SKM-1 treated with dmso at 0.1 percent for 144 hours (cell line): ENCODE results near the gene PHF24.
A peak's percentile ranks its signal among the peaks of the same experiment; 100 is the strongest.

Source experiments
- DNase-seq: peaks from one replicate; lab custom pipeline; 2025; ENCODE audit not compliant: unreplicated experiment; lab: John Stamatoyannopoulos, UW

PHF24 gene

DNA sequence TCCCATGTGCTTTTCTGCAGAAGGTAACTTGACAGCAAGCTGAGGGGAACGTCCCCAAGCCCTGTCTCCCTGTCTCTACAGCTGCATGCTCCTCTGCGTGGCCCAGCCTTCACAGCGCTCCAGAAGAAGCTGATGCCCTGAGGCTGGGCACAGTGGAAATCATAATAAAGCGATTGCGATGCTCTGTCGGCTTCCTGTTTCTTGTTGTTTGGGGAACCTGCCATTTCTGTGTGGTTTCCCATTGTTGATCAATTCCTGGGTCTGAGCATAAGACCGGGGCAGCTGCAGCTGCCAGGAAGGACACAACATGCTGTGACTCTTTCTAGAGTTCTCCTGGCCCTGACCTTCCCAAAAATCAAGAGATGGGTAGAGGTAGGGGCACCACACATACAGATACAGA, 24.3 kb downstream of the PHF24 start:
- peak; percentile 76 for DNase-seq

DNA sequence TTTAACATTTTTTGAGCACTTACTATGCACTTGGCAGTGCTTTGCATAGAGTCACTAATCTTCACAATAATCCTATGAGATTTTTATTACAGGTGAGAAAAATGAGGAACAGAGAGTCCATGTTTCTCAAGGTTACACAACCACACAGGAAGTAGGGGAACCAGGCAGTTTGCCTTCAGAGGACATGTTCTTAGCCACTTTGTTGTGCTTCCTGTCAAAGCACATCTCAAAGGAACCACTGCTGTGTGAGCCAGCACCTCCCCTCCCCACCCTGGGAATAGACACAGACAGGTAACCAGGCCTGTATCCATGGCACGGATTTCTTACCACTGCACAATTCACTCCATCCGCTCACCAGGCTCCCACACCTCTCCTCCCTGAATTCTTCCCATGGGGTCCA, 25.1 kb downstream of the PHF24 start:
- peak; percentile 35 for DNase-seq

DNA sequence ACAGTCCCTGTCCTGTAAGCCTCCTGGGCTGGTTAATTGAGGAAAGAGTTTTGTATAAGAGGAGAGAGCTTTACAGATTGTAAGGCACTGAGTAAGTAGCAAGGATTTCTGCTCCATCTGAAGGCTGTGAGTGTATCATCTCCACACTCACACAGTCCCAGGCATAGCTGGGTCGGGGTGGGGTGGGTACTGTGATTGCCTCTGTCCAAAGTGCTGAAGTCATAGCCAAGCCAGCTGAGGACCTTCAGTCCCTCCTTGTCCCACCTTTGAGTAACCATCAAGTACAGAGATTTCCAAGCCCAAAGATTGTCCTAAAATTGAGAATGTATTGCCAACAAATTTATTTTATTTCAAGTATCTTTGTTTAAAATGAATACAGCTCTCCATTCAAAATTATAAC, 26.0 kb downstream of the PHF24 start:
- DNase-seq = no peak

DNA sequence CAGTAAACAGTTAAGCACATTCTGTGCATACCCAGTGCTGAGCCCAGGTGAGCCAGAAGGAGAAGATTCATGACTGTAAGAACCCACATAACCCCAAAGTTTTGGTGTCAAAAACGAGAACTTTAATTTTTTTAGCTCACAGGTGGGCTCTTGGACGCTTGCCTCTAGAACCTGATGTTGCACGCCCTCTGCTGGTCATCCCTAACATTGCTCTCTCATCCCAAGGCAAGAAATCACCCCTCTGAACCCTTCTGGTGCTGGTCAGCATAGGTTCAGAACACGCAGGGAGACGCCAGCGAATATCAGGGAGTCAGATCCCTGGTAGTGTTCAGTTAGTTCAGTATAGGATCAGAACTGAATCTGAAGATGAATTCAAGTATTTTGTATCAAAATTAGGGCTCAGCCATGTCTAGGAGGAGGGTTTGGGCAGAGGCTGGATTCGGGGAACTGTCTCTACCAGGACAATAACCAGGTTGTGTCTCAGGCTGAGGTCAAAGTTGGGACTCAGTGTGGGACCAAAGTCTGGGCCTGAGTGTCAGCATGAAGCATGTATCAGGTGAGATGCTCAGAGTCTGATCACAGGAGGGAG, 27.3 kb downstream of the PHF24 start:
- peak; percentile 38 for DNase-seq

DNA sequence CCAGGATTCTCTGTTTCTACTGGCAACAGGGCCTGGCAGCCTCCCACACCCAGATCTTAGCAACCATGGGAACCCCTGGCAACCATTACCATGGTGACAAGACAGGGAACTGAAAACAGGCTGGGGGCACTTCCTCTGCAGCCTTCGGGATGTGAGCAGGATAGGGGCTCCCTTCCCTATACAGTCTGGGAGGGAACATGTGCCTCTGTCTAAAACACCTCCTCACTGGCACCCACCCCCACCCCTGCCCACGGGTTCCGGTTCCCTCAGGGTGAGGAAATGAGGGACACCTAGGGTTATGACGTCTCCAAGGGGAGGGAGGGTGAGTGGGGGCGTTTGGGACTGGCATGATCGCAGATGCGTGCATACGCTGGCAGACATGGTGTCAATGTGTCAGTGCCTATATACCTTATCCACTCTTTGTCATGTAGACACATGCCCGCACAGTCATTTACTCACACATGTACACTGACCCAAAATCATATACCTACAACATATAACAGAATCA, 28.5 kb downstream of the PHF24 start:
- DNase-seq = peak; percentile 55

DNA sequence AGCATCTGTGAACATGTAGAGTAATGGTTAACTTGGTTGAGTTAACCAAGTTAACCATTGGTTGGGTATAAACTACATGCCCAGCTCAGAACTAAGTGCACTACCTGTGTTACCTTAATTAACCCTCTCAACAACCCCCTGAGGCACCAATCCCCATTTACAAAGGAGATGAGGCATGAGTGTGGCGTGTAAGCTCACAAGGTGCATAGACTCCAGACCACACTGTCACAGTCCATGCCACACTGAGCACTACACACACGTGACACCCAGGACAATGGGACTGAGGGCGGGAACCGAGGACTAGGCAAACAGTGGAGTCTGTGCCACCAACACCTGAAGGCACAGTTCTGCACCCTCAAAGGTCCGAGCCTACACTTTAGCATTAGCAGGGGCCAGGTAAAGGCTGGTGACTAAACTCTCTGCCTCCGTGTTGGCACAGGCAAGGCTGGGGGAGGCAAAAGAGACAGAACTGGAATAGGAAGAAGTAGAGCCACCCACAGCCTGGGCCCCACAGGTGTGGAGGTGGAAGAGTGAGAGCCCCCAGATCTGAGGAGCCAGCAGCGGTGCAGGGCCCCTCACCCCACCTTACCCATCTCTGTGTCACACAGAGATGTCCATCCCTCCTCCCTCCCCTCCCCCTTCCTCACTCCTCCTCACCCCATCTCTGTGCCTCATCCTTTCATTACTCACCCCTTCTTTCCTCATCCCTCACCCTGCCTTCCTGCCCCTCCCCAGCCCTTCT, 29.2 kb downstream of the PHF24 start:
- no peak for DNase-seq

DNA sequence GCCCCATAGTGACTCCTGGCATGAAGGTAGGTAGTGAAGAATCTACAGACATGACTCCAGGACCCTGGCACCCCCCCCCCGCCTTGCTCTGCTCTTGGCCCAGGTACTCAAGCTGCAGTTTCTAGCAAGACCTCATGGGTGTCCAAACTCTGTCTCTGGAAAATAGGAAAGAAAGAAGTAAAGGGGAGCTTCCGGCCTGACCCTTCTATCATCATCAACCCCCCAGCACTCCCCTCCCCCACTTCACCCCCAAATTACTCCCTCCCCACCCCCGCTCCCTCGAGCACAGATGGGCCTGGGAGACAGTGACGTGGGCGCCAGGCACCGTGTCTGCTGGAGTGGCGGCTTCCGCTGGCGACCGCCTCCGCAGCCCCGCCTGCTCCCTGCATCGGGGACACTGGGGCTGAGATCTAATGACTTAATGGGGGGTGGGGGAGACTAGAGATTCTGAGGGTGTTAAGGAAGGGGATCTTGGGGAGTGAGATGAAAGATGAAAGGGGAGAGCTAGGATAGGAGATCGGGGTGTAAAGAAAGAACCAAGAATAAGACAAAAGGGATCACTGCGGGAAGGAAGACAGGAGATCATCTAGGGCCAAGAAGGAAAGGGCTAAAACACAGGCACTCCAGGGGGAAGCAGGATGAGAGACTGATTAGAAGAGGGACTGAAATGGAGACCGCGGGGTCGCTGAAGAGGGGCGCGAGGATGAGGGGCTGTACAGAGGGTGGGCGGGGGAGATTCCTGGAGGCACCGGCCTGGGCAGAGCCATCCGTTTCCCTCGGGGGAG, 30.3 kb downstream of the PHF24 start:
- DNase-seq = no peak

DNA sequence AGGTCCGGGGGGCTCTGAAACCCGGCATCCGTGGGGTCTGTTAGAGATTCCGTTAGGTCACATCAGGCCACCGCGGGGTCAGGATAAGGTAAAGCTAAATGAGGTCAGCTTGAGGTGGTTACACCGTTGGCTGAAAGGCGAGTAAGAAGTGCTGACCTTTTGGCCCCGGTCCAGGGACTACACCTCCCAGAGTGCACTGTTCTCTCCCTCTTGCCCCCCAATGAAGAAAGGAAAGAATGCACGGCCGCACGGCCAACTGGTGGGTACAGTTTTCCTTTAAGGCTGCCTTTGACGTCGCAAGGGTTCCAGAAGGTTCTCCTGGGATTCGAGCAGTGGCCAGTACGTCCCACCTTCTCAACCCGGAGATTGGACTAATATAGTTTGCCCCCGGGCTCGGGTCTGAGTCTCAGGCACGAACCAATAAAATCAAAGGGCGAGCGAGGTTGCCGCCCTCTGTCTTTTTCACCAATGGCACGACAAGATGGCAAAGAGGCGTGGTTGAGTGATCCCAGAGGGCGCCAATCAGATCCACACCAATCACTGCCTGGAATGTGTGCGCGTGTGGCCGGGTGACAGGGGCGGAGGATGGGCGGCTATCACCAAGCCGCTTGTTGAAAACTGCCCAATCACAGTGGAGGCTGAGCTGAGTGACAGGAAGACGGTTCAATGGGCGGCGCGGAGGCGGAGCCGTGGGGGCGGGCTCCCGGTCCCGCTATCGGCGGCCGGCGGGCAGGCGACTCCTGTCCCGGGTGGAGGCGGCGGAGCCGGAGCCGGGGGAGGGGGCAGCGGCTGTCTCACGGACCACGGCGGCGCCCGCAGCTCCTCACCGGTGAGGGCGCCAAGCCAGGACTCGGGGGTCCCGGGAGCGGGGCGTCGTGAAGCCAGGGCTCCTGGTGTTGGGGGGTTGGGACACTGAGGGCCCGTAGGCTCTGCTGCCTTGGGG, 31.2 kb downstream of the PHF24 start, which contains the start of gene DNAJB5:
Gene DNAJB5, plus strand, starts transcription at position 743 of the 943 bp plus-strand sequence. CDS start 886 bp downstream, outside the sequence.
- peak; percentile 98 for DNase-seq

DNA sequence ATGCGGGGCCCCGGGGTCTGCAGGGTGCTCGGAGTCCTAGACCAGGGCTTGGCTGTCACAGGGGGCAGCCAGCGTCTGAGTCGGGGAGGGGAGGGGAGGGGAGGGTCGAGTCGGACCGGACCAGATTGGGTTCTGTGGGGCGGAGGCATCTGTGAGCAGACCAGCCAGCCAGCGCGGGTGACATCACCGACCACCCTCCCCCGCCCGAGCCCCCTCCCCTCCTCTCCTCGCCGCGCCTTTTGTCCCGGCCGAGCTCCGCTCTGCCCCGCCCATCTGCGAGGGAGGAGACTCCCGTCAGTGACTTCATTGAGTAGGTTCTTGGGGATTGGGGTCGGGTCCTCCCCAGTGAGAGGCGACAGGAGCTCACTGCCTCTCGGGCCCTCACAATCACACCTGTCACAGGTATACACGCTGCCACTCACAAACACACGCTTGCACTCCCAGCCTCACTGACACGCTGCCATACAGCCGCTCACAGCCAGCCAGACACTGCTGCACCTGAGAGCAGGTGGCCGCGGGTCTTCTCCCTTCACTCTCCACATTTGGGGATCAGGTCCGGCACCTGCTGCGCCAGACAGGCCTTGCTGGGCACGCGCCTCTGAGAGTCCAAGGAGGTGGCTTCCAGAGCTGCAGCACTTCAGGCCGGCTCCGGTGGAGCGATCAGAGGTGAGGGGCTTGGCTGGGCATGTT, 32.0 kb downstream of the PHF24 start:
- no peak for DNase-seq

DNA sequence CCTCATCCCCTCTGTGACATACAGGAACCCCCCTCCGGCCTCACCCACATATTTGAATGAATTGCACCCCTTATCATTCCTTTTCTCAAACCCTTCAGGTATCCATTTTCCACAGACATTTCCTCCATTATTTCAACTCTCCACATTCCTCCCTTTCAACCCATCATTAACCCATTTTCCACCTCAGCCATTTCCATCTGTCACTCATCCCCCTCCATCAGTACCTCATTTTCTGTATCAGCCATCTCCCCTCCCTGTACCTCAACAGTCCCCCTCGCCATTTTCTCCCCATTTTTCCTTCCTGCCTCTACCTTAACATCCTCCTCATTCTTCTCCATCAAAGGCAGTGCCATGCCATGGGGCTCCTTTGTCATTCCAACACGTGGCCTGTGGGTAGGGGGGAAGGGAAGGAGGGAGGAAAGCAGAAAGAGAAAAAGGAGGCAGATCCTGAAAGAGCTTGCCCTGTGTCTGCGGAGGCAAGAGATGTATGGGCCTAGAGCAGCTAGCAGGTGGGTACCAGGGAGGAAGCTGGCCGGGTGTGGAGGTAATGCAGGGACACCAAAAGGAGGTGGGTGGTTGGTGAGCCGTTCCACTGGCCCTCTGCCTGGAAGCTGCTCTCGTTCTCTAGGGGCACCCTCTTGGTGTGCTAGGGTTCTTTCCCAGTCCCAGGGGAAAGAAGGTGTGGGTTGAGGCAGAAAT, 33.0 kb downstream of the PHF24 start:
- no peak for DNase-seq

DNA sequence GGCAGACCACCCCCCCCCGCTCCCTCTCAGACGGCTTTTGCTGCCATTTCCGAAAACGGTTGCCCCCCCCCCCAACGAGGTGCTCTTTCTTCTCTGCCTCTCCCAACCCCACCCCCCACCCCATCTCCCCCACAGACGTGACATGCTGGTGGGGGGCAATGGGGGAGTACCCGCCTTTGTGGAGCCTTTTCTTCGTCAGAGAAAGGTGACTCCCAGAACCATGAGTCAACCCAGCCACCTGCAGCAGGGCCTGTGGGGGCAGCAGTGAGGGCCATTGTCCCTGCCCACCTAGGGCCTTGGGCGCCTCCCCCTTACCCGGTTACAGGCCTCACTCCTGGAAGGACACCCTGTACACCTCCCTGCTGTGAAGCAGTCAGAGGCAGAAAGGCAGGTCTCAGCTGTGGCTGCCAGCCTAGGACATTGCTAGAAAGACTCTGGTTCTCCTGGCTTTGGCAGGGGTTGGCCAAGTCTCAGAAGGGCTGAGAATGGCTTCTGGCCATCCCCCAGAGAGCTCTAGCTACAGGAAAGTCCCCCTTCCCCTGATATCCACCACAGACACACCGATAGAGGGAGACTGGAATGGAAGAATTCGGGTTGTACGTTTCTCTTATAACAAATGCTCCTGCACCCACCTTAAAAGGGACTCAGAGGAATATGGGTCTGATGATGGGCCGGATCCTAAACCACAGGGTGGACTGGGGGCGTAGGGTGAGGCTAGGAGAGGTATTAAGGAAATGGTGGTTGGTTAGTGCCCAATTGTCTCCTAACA, 33.7 kb downstream of the PHF24 start:
- no peak for DNase-seq

DNA sequence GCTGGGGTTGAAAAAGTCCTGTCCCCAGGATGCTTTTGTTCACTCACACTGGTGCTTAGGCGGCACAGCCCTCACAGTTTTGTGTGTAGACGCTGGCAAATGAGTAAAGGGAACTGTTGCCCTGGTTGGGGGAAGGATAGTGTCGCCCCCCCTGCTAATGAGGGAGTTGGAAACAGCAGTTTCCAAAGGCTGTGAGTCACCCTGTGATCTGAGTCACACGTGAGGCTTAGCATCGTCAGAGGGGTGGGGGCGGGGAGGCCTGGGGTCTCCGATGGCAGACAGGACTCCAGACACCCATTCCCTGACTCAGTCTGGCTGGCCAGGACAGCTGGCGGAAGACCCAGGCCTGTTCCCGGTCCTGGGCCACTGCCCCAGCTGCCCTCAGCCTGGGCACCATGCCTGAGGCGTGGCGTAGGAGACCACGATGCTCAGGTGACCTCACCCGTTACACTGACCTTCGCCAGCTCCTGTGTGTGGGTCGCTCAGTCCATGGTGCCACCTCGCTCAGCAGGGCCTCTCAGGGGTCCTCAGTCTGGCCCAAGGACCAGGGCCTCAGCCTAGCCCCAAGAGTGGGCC, 34.4 kb downstream of the PHF24 start:
- DNase-seq = no peak

DNA sequence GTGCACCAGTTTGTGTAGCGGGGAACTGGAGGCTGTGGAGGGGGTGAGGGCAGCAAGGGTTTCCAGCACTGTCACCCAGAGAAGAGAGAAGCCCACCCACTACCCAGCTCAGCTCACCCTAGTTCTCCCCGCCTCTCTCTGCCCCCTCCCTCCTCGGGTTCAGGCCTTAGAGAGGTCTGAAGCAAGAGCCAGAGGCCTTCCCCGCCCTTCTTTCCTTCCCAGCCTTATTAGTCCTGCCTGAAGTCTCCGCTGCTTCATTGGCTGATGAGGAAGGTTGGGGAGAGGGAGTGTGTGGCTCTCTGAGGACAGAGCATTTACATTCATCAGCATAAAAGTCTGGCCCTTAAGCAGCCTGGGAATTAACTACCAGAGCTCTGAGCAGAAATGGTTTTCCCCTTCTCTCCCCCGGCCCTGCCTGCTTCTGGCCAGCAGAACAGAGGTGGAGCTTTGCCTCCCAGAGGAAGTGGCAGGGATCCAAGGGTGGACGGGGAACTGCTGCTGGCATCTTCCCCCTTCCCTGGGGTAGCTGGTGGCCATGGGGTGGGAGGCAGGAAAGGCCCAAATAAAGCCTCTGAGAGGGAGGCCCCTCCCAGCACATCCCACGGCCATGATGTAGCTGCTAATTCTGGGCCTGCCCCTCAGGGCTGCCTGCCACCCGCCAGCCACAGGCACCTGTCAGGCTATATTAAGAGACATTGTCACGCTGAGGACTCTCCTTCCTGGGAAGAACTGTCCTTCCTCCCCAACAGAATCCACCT, 35.6 kb downstream of the PHF24 start:
- DNase-seq = no peak

DNA sequence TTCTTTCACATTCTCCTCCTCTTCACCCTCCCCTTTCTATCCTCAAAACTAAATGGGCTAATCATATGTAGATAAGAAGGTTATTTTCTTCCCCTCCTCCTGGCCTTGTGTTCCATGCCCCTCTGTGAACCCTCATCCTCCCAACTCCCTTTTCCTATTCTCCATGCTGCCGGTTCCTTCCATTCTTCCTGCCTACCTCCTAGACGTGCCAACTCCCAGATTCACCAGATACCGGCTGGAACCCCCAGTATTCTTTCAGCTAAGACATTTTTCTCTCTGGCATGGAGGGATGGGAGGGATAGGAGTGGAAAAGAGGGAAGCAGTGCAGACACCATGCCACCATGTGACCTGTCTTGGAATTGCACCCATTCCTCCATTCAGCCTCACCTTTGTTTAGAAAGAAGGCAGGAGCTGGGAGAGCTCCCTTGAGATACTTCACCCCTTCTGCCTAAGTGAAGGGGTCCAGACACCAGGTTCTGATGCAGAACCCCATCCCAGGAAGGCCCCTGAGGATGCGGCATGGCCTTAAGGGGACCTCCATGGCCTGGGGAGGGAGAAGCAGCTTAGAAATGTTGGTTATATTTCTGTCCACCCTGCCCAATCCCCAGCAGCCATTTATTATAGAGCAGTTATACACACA, 36.3 kb downstream of the PHF24 start:
- peak; percentile 24 for DNase-seq

DNA sequence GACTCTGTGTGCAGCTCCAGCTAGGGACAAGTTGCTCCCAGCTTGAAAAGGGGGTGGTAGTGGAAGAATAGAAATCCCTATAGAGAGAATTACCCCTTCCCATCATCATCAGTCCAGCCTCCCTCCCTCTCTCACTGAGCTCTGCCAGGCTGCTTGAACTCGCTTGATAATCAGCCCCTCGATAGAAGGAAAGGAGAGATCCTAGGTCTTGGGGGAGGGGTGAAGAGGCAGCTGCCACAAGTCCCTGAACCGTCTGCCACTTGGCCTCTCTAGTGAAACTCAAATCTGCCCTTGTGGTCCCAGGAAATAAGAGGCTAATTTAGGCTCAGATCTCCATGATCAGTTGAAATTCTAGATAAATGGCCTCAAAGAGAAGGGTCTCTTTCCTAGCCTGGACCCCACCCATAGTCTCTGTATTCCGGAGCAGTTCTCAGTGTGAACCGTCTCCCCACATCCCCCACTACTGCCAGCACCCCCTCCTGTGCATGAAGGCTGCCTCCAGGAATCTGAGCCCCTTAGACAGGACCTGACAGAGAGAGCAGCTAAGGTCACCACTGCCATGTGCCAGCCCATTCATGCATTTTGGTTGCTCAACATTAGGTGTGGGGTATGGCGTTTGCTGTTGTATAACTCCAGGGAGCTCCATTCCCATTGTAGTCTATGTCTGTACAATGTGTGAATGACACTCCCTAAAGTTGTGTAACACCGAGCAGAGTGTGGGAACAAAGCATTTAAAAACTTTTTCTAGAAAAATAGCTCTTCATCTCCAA, 37.0 kb downstream of the PHF24 start:
- DNase-seq = no peak

DNA sequence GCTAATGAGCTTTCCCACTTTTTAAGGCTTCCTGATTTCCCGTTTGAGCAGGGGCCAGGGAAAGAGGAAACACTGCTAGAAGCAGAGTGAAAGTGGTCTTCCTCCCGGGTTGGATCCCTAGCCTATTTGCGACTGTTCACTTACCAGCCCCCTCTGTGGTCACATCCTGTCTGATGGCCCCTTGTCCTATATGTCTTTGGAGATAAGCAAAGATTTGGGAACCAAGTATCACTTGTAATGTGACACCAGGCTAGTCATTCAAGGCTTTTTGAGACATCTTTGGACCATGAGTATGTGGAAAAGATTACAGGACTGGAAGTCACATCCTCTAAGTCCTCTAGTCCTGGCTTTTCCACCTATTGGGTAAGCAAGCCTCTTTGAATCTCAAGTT, 37.6 kb downstream of the PHF24 start:
- no peak for DNase-seq
